GM21367 (cell line): Measurements from ENCODE around the gene PCGF1.

Experiments
- ATAC-seq: cut with Tn5 transposase; IDR thresholded peaks from one replicate; pipeline ENCODE4 v1.9.1; 2021; ENCODE audit not compliant: unreplicated experiment

Gene PCGF1

DNA sequence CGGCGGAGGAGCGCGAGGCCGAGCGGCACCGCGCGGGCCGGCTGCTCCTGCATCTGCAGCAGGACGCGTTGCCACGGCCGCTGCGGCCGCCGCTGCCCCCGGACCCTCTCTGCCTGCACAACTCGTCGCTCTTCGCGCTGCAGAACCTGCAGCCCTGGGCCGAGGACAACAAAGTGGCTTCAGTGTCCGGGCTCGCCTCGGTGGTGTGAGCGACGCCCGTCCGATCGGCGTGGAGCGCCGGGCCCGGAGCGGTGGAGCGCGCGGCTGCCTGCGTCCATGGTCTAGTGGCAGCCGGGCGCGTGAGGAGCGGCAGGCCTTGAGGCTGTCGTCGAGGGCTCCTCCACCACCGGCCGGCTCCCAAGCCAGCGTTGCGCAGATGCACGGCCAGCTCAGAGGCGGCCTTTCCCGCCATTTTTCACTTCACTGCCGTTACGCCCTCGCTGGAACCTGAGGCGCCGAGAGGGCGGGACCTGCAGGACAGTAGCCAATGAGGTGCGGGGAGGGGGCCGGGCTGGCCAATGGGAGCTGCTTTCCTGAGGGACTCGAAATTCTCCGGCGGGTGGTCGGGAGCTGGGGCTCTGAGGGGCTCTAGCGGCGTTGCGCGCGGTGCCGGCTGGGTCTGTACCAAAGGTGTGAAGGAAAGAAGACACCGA, 8.6 kb upstream of the PCGF1 start:
- no peak for ATAC-seq

DNA sequence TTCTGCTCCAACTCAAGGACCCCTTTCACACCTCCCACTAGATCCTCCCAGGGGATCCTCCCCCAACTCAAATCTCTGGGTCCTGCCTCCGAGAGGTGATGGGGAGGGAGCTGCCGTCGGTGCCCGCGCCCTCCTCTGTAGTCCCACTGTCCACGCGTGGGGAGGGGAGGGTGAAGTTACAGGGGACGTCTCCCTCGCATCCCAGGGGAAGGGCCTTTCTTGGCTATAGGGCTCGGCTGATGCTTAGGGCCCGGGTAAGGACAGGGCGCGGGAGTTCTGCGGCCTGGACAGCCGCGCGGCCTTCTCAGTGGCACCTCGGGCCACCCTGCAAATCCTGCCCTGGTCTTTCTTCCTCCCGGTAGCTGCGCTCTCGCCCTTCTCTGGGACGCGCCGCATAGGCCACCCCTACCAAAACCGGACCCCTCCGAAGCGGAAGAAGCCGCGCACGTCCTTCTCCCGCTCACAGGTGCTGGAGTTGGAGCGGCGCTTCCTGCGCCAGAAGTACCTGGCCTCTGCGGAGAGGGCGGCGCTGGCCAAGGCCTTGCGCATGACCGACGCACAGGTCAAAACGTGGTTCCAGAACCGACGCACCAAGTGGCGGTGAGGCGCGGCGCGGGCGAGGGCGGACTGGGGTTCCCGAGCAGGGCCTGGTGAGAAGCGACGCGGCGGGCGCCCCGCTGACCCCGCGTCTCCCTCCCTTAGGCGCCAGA, 7.9 kb upstream of the PCGF1 start:
- ATAC-seq, result no peak

GRCh38 chr2:74514368-74515270, 7.1 kb upstream of the PCGF1 start, which contains the start of gene TLX2:
Gene TLX2, plus strand, starts transcription at chr2:74514450. Its CDS starts 357 bp downstream, at chr2:74514807.
- no peak for ATAC-seq

DNA sequence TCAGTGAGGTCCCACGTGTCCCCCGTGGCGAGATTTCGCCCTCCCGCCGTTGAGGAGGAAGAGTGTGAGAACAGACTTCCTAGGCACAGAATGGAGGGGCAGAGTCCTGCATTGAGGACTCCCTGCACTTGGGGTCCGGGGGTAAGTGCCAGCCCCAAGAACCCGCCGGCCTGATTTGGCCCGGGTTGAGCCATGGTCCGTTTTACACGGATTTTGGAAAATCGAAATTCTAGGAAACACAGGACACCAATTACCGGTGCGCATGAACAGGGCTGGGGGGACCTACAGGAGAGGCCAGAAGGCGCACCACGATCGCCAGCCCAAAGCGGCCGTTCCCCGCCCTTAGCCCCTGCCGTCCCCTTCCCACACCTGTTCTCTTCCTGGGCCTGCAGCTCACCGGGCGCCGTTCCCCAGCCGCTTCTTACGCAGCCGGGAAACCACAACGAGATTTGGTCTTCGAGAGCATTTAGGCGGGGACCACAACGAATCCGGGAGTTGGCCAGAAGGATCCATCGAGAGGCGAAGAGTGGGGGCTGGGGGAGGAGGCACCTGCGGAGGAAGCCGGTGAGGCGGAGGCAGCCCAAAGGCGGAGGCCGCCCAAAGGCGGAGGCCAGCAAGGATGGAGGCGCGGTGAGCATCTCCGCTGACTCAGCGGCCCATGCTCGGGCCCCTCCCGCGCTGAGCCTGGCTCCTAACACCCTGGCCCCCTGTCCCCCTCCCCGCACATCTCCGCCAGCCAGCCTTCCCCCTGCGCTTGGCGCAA, 6.3 kb upstream of the PCGF1 start:
- no peak for ATAC-seq

- no peak for ATAC-seq
Observed at GRCh38 chr2:74512744-74513604, 5.5 kb upstream of the PCGF1 start.

- no peak for ATAC-seq
Observed at GRCh38 chr2:74511104-74511989, 3.9 kb upstream of the PCGF1 start.

DNA sequence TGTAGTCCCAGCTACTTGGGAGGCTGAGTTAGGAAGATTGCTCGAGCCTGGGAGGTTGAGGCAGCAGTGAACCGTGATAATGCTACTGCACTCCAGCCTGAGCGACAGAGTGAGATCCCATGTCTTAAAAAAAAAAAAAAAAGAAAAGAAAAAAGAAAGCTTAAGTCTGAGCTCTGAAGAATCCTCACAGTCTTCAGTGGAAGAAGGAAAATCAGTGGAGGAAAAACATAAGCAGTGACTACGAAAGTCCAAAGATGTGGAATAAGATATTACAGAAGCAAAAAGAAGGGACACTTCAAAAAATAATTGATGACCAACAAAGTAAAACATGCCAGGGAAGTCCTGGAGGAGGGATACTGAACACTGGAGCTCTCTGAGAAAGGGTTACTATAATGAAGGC, 2.8 kb upstream of the PCGF1 start:
- no peak for ATAC-seq

GRCh38 chr2:74507926-74508520, 528 bp upstream of the PCGF1 start:
- peak; percentile 5 for ATAC-seq

DNA sequence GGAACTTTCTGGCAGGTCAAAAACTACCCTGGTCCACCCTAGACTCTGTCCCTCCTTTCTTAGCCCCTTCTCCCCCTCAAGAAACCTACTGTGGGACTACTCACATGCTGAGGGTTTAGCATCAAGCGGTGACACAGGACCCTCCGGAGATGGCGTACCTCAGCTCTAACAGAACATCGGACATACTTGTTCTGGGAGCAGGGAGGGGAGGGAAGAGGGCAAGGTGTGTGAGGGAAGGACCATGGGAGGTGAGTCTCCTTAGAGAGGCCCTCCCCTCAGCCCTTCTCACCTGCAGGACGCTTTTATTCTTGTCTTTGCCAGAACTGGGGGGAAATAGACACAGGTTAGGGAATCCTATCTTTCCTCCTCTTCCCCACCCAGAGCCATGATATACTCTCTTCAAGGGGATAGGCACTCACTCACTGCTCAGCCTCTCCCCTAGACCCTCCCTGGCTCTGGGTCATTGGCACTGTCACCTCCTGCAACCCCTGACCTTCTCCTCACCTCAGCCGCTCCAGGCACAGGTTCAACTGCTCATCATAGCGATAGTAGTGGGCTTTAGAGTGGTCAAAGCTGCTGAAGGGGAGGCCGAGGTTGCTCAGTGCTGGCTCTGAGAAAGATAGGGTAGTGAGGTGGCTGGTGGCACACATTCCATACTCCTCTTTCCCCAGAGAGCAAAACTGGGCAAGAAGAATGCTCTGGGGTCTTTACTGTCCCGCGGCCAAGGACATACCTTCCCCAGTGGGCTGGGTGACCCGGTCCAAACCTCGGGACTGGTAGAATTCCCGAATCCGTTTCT, 1.8 kb downstream of the PCGF1 start:
- ATAC-seq, result no peak

GRCh38 chr2:74504591-74504990, 2.9 kb downstream of the PCGF1 start:
- no peak for ATAC-seq

DNA sequence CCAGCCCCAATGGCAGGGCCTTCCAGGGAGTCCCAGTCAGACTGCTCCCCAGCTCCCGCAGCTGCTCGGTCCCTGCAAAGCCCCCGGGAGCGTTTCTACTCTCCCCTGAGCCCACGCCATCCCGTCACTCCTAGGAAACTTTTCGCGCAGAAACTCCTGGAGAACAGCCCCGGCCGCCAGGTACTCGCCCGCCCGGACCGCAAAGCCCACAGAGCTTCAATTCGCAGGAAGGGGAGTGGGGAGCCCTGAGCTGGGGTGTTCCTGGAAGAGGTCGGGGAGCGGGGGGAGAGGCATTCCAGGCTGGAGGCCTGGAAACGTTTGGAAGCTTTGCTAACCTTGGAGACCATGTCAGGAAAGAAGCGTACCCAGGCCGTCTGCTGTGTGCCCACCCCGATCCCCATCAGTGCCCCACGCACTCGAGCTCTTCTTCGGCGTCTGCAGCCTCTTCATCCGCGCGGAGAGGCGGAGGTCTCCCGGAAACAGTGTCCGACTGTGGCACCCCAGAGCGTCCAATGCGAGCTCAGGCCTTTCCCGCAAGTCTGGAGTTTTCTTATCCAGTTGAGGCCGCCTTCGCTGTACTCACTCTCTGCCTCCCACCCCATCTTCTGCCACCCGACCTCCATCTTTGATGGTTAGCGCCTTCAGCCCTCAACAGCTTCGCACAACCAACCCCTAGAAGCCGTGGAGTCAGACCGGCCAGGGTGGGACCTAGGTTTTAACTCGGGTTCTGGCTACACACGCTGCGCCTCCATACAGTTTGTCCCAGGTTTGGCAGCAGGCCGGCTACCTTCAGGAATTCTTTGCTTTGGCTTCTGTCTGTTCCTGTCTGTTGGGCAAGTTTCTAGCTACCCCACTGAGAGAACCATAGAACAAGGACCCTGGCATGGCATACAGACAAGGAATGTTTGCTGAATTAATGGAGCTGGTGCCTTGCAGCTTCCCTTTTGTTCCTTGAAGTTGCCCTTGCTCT, 3.7 kb downstream of the PCGF1 start:
- ATAC-seq, result no peak

GRCh38 chr2:74502720-74503505, 4.6 kb downstream of the PCGF1 start:
- no peak for ATAC-seq

- no peak for ATAC-seq
Observed at GRCh38 chr2:74502147-74502719, 5.3 kb downstream of the PCGF1 start.

DNA sequence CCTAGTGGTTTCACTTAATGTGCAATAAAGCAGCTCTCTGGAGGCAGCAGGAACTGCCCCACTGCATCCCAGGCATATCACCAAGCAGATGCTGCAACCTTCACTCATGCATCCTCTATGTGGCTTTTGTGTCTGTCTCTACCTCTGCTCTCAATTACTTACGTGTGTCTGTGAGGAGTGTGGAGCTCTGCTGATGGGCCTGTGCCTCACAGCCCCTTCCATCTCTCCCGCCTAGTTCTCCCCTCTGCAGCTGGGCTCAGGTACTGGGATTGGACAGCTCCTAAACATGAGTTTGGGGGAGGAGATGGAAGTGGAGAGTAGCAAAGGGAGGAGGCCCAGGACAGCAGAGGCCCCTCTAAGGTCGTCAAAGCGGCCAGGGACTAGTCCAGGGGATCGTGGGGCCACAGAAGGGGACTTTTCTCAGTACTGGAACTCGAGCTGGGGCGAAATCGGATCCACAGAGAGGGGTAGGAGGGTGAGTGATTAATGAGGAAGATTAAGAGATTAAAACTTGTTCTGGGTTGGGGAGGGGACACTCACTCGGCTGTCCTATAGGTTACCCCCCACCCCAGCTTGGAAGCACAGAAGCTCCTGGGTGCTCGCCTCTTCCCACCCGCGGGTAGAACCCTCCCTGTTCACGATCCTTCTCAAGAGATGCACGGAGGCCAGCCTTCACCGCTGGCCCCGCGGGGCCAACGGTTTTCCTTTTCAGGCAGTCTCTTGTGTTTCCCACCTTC, 6.0 kb downstream of the PCGF1 start:
- no peak for ATAC-seq

GRCh38 chr2:74500578-74500946, 6.9 kb downstream of the PCGF1 start:
- ATAC-seq, result no peak
